ENCODE results near the gene PEX13.

DNA sequence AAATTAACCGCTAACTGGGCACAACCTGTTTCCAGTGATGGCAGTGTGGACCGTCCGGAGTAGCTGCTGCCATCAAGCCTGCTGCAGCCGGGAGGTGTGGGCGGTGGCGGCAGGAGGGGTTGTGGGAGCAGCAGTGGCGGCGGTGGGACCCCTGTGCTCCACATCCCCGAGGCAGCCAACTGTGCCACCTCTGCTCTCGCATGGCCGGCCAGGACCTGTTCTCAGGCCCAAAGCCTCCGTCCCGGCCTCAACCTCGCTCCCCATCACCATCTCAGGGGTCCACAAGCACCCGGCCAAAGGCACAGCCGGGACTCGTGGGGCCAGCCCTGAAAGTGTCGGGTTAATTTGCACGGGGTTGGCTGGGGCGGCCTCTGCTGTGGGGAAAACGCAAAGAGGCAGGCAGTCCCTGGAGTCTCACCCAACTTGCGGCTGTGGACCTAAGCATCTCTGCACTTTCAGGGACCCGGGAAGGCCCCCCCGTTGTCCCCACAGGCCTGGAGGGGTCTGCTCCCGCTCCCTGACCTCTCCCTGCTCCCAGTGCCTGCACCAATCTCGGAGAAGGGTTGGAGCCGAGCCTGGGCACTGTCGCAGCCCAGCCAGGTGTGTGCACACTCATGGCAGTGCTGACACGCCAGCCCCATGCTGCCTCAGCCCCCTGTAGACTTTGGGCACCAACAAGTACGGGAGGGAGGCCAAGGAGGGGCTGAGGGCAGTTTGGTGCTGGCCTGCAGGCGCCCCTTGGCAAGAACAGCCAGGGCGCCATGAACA is 44.4 kb upstream of the PEX13 start:
- TF ChIP-seq, protein P1, sequence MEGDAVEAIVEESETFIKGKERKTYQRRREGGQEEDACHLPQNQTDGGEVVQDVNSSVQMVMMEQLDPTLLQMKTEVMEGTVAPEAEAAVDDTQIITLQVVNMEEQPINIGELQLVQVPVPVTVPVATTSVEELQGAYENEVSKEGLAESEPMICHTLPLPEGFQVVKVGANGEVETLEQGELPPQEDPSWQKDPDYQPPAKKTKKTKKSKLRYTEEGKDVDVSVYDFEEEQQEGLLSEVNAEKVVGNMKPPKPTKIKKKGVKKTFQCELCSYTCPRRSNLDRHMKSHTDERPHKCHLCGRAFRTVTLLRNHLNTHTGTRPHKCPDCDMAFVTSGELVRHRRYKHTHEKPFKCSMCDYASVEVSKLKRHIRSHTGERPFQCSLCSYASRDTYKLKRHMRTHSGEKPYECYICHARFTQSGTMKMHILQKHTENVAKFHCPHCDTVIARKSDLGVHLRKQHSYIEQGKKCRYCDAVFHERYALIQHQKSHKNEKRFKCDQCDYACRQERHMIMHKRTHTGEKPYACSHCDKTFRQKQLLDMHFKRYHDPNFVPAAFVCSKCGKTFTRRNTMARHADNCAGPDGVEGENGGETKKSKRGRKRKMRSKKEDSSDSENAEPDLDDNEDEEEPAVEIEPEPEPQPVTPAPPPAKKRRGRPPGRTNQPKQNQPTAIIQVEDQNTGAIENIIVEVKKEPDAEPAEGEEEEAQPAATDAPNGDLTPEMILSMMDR (IDR thresholded peaks at IDR 0.05; ENCODE audit: low read depth, low read length, poor library complexity, severe bottlenecking), result no peak
- TF ChIP-seq EZH2phosphoT487 (IDR thresholded peaks at IDR 0.05; ENCODE audit: borderline replicate concordance, low read length), result no peak
